H1 (cell line): ENCODE results near the gene EEF1AKMT2. TPM values are rescaled to one million over a fixed set of nuclear protein-coding genes. Genes with fewer than 3 reads are reported as not detected.

ENCODE experiments used
- ASH2L ChIP-seq: fragments of 200-600, 300-600 bp; sonication (generic); IDR thresholded peaks from one replicate; pipeline ENCODE4 v1.7.1; 2017; ENCODE audit warnings: low read length
- ATF3 ChIP-seq: IDR thresholded peaks from 2 replicates; pipeline ENCODE4 v1.6.1; 2011; ENCODE audit warnings: low read depth, mild to moderate bottlenecking, low read length; ENCODE audit not compliant: insufficient read depth
- CBX5 ChIP-seq: fragments of 300-800, 300-1000 bp; sonication (generic); IDR thresholded peaks from 2 replicates; pipeline ENCODE4 v1.7.1; 2016; ENCODE audit warnings: antibody characterized with exemption, low read length, low read depth
- CBX8 ChIP-seq: fragments of 300-800, 300-1000 bp; sonication (generic); IDR thresholded peaks from 2 replicates; pipeline ENCODE4 v1.7.1; 2016; ENCODE audit warnings: low read depth, low read length, borderline replicate concordance
- CHD1 ChIP-seq: IDR thresholded peaks from 2 replicates; pipeline ENCODE4 v1.6.1; 2012; ENCODE audit warnings: low read depth, low read length, improper control_type of control experiment
- RXRA ChIP-seq: IDR thresholded peaks from 2 replicates; pipeline ENCODE4 v1.6.1; 2011; ENCODE audit warnings: low read depth, mild to moderate bottlenecking, low read length, moderate library complexity; ENCODE audit not compliant: insufficient read depth
- SRF ChIP-seq: IDR thresholded peaks from 2 replicates; pipeline ENCODE4 v1.6.1; 2011; ENCODE audit warnings: mild to moderate bottlenecking, low read depth, low read length, moderate library complexity
- TAF7 ChIP-seq: optimal IDR thresholded peaks from 2 replicates; pipeline ENCODE3; 2011; ENCODE audit warnings: low read depth, mild to moderate bottlenecking, inconsistent platforms, low read length, moderate library complexity, borderline replicate concordance
- polyA plus RNA-seq, 7 experiments: library from polyadenylated mRNA; depleted of rRNA in 3 of 7; stranded (reverse) in 5 of 7; unstranded in 2 of 7; fragments of >200 nt in 5 of 7; fragments of 200-250 nt in 2 of 7; gene quantifications; 1 replicate in 5 of 7; 2 replicates in 1 of 7; 4 replicates in 1 of 7; pipeline versions ENCODE4 v1.2.1 to v1.2.3, GENCODE V29; 2011 to 2013; ENCODE audit warnings: missing spikeins in 2 of 7, mixed read lengths in 2 of 7
- total RNA-seq: library from RNA; stranded (reverse); fragmentation: NEBNext Ultra II Directional; extraction: Animal tissue kit (Norgen Biotek cat#: 25700); gene quantifications from 2 replicates; pipeline ENCODE4 v1.2.1, GENCODE V29; 2021
- TF ChIP-seq, protein P1 (sequence below): fragments of 300-600 bp; sonication (generic); IDR thresholded peaks from 2 replicates; pipeline ENCODE4 v1.7.1; 2012; ENCODE audit warnings: low read length, moderate library complexity, mild to moderate bottlenecking, inconsistent platforms; ENCODE audit not compliant: insufficient replicate concordance

EEF1AKMT2 gene
- total and polyA plus RNA-seq, 2 of the 8 experiments (the other 6 are each of a cell fraction or from before 2014, with no cell fraction given), result 9.8 to 26.8 TPM

- TF ChIP-seq, protein P1, sequence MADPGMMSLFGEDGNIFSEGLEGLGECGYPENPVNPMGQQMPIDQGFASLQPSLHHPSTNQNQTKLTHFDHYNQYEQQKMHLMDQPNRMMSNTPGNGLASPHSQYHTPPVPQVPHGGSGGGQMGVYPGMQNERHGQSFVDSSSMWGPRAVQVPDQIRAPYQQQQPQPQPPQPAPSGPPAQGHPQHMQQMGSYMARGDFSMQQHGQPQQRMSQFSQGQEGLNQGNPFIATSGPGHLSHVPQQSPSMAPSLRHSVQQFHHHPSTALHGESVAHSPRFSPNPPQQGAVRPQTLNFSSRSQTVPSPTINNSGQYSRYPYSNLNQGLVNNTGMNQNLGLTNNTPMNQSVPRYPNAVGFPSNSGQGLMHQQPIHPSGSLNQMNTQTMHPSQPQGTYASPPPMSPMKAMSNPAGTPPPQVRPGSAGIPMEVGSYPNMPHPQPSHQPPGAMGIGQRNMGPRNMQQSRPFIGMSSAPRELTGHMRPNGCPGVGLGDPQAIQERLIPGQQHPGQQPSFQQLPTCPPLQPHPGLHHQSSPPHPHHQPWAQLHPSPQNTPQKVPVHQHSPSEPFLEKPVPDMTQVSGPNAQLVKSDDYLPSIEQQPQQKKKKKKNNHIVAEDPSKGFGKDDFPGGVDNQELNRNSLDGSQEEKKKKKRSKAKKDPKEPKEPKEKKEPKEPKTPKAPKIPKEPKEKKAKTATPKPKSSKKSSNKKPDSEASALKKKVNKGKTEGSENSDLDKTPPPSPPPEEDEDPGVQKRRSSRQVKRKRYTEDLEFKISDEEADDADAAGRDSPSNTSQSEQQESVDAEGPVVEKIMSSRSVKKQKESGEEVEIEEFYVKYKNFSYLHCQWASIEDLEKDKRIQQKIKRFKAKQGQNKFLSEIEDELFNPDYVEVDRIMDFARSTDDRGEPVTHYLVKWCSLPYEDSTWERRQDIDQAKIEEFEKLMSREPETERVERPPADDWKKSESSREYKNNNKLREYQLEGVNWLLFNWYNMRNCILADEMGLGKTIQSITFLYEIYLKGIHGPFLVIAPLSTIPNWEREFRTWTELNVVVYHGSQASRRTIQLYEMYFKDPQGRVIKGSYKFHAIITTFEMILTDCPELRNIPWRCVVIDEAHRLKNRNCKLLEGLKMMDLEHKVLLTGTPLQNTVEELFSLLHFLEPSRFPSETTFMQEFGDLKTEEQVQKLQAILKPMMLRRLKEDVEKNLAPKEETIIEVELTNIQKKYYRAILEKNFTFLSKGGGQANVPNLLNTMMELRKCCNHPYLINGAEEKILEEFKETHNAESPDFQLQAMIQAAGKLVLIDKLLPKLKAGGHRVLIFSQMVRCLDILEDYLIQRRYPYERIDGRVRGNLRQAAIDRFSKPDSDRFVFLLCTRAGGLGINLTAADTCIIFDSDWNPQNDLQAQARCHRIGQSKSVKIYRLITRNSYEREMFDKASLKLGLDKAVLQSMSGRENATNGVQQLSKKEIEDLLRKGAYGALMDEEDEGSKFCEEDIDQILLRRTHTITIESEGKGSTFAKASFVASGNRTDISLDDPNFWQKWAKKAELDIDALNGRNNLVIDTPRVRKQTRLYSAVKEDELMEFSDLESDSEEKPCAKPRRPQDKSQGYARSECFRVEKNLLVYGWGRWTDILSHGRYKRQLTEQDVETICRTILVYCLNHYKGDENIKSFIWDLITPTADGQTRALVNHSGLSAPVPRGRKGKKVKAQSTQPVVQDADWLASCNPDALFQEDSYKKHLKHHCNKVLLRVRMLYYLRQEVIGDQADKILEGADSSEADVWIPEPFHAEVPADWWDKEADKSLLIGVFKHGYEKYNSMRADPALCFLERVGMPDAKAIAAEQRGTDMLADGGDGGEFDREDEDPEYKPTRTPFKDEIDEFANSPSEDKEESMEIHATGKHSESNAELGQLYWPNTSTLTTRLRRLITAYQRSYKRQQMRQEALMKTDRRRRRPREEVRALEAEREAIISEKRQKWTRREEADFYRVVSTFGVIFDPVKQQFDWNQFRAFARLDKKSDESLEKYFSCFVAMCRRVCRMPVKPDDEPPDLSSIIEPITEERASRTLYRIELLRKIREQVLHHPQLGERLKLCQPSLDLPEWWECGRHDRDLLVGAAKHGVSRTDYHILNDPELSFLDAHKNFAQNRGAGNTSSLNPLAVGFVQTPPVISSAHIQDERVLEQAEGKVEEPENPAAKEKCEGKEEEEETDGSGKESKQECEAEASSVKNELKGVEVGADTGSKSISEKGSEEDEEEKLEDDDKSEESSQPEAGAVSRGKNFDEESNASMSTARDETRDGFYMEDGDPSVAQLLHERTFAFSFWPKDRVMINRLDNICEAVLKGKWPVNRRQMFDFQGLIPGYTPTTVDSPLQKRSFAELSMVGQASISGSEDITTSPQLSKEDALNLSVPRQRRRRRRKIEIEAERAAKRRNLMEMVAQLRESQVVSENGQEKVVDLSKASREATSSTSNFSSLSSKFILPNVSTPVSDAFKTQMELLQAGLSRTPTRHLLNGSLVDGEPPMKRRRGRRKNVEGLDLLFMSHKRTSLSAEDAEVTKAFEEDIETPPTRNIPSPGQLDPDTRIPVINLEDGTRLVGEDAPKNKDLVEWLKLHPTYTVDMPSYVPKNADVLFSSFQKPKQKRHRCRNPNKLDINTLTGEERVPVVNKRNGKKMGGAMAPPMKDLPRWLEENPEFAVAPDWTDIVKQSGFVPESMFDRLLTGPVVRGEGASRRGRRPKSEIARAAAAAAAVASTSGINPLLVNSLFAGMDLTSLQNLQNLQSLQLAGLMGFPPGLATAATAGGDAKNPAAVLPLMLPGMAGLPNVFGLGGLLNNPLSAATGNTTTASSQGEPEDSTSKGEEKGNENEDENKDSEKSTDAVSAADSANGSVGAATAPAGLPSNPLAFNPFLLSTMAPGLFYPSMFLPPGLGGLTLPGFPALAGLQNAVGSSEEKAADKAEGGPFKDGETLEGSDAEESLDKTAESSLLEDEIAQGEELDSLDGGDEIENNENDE, result no peak
- TF ChIP-seq ATF3 (no peak), ASH2L (peak; percentile 94), CBX5 (no peak), RXRA (no peak), CHD1 (no peak), TAF7 (peak; percentile 88), SRF (no peak), CBX8 (no peak)
Measured at GRCh38 chr10:124791547-124792348, at the start of gene EEF1AKMT2 (continued).
